ENCODE data around the gene TRIM25. TPM values are rescaled to one million over a fixed set of nuclear protein-coding genes. Genes with fewer than 3 reads are reported as not detected.

The TRIM25 gene
- total RNA-seq, 1 experiment from 2014 or later, result 32.5 TPM

DNA sequence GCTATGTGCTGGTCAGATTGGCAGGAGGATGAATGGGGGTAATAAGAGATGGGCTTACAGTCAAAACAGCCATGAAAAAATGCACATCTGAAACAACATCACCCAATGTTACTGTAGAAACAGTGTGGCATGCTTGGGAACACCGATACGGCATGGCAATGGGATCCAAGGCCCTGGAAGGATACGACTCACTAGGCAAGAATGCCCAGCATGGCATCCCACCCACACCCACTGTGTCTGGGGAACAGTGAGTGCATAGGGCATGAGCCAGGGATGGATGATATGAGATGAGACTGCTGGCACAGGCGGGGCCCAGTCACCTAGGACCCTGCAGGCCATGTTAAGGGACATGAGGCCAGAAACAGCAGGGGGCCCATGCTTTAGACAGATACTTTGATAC lies 11.5 kb downstream of the TRIM25 start:
- H3K4me3 Mint-ChIP-seq, result no peak overlapping the region

More for the DNA sequence above, 11.5 kb downstream of the TRIM25 start:
- H2BK120ac ChIP-seq (ENCODE audit: low read depth, low read length, poor library complexity, severe bottlenecking), result no peak overlapping the region
- no peak overlapping the region for H3K27ac ChIP-seq (ENCODE audit: insufficient read length, low read depth, low read length)
- no CpG with 5 or more reads among the region's 4 CpGs for WGBS (ENCODE audit: extremely low coverage, insufficient read length, low lambda C conversion rate)
- no peak overlapping the region for H2AFZ ChIP-seq (ENCODE audit: low read length)
- no peaks in the 10 kb centered on the region; the same call in 1 of the 2 replicates for H3K27me3 ChIP-seq (ENCODE audit: insufficient read depth, low read length)
- H3K9ac ChIP-seq (ENCODE audit: extremely low read depth, insufficient read length, low read length), result no peak overlapping the region
- no peaks in the 10 kb centered on the region for H3K27me3 Mint-ChIP-seq (ENCODE audit: low read depth)
- H2BK5ac ChIP-seq (ENCODE audit: insufficient read length, low read length), result no peak overlapping the region
- no peak overlapping the region; the same call in 1 of the 2 replicates for H2BK15ac ChIP-seq (ENCODE audit: low read depth, low read length)
- H4K8ac ChIP-seq (replicated peaks; ENCODE audit: insufficient read length, low read depth, low read length), result no peak overlapping the region
- no peak overlapping the region for H4K5ac ChIP-seq (ENCODE audit: insufficient read length, low read depth, low read length)
- no peak overlapping the region for H2AK5ac ChIP-seq (ENCODE audit: insufficient read length, low read length)
- H3K4me1 Mint-ChIP-seq, result peaks cover 11 to 12% of the 10 kb centered on the region in 2 experiments
- H4K91ac ChIP-seq (ENCODE audit: insufficient read length, low read depth, low read length), result no peak overlapping the region
- H3K27ac Mint-ChIP-seq, result no peak overlapping the region
- TF ChIP-seq CTCF (conservative IDR thresholded peaks at IDR 0.05), result no peak
- H2BK12ac ChIP-seq (ENCODE audit: insufficient read length, low read depth, low read length), result no peak overlapping the region
- no peaks in the 10 kb centered on the region for H4K20me1 ChIP-seq (ENCODE audit: control insufficient read depth, insufficient read depth, insufficient read length)
- no peak overlapping the region for H3K4me2 ChIP-seq (ENCODE audit: insufficient read depth, insufficient read length, low read length)
- no peaks in the 10 kb centered on the region for H3K9me3 ChIP-seq (ENCODE audit: control insufficient read depth, low read depth, low read length)
- no peaks in the 10 kb centered on the region for H3K79me1 ChIP-seq (ENCODE audit: insufficient read depth, low read depth, low read length, poor library complexity, severe bottlenecking)
- H3K18ac ChIP-seq (ENCODE audit: insufficient read length, low read depth, low read length), result no peak overlapping the region
- no peaks in the 10 kb centered on the region for H3K4me1 ChIP-seq (ENCODE audit: insufficient read depth, low read length)
- no peaks in the 10 kb centered on the region for H3K79me2 ChIP-seq (ENCODE audit: insufficient read depth, low read length)
- H3K9me3 Mint-ChIP-seq, result no peaks in the 10 kb centered on the region
- no peak overlapping the region for H2BK20ac ChIP-seq (ENCODE audit: low read depth, low read length, poor library complexity, severe bottlenecking)
- H3K56ac ChIP-seq (ENCODE audit: insufficient read length, low read depth, low read length), result no peak overlapping the region
- H3K14ac ChIP-seq (ENCODE audit: insufficient read depth, low read length), result no peak overlapping the region
- peaks cover 41 to 83% (median 41%) of the 10 kb centered on the region in 3 experiments for H3K36me3 Mint-ChIP-seq (ENCODE audit: insufficient read depth in 1 of 3, low read depth in 3 of 3)
- H3K4ac ChIP-seq (ENCODE audit: low read depth, low read length), result no peak overlapping the region
- H3K23me2 ChIP-seq (ENCODE audit: insufficient read length, low read depth, low read length, poor library complexity, severe bottlenecking), result no peaks in the 10 kb centered on the region
- H3K23ac ChIP-seq (ENCODE audit: insufficient read length, low read depth, low read length), result no peak overlapping the region
- DNase-seq, result no peak
- no peak overlapping the region for H3T11ph ChIP-seq (ENCODE audit: low read length)

Measured in H9 (cell line).